GM19023 (cell line): Measurements from ENCODE around the gene EXOC3L4.

Experiments used
- ATAC-seq: cut with Tn5 transposase; IDR thresholded peaks from one replicate; pipeline ENCODE4 v1.9.1; 2021; ENCODE audit warnings: mild to moderate bottlenecking, moderate library complexity; ENCODE audit not compliant: unreplicated experiment

Gene EXOC3L4

DNA sequence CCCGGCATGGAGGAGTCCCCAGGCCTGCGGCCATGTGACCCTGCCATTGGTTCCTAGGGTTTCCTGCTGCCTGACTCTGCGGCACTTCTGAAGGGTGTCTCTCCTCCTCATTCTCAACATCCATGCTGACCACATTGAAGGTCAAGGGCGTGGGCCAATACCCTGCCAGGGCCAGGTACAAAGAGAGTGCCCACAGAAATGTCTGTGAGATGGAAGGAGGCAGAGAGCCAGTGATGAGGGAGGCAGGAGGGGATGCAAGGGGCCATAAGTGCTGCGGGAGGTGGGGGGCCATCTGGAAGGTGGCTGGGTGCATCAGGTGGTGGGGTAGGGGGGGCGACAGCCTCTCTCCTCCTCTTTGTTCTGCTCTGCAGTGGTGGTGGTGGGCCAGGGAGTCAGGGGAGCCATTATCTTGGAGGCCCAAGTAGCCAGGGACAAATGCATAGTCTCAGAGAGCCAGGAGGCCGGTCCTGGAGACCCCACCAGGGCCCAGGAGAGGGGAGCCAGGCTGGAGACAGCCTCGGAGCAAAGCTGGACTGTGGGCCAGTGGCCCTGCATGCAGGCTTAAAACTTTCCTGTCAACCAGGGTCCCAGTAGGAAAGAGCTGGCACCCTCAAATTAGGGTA lies 24.2 kb upstream of the EXOC3L4 start:
- ATAC-seq = no peak

DNA sequence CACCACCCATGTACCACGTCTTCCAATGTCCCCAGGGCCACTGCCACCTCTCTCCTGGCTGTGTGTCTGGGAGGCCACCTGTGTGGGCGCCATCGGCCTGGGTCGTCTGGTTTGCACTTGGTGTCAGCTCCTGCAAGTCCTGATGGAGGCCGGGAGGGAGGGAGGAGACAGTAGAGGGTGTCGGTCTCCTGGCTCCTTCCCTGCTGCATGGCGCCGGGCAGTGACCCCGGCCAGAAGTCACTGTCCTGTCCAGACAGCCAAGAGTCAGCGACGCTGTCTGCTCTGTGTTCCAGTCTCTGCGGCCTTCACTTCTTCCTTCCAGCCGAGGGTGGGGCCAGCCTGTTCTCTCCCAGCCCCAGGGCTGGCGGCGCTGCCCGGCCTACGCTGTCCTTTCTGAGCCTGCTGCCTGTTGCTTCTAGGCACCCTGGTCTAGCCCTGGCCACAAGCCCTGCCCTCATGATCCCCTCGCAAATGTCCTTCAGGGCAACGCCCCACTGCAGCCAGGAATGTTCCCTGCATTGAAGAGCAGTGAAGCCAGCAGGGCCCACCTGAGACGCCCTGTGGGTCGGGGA lies 23.5 kb upstream of the EXOC3L4 start:
- no peak for ATAC-seq

DNA sequence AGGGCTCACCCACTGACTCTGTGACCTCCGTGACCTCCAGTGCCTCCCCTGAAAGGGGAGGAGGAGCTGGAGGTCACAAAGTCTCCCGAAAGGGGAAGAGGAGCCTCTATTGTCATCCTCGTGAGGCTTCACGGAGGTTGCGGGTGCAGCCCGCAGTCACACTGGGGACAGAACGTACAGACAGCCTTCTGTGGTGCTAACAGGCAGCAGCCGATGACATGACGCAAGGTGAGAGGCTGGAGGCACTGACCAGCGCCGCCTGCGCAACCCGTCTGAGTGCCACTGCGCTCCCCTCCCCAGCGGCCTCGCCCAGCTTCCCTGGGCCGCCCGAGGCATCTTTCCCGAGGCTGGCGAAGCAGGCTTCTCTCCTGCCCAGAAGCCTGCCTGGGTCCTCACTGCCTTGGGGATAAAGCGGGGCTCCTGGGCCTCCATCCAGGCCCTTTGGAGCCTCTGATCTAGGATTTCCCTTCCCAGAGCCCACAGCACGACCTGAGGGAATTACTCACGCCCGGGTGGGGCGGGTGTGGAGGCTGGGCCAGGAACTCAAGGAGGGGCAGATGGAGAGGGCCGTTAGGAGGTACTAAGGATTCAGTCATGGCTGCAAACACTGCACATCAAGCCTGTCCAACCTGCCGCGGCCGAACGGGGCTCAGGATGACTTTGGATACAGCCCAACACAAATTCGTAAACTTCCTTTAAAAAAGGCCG lies 22.8 kb upstream of the EXOC3L4 start:
- ATAC-seq = no peak

DNA sequence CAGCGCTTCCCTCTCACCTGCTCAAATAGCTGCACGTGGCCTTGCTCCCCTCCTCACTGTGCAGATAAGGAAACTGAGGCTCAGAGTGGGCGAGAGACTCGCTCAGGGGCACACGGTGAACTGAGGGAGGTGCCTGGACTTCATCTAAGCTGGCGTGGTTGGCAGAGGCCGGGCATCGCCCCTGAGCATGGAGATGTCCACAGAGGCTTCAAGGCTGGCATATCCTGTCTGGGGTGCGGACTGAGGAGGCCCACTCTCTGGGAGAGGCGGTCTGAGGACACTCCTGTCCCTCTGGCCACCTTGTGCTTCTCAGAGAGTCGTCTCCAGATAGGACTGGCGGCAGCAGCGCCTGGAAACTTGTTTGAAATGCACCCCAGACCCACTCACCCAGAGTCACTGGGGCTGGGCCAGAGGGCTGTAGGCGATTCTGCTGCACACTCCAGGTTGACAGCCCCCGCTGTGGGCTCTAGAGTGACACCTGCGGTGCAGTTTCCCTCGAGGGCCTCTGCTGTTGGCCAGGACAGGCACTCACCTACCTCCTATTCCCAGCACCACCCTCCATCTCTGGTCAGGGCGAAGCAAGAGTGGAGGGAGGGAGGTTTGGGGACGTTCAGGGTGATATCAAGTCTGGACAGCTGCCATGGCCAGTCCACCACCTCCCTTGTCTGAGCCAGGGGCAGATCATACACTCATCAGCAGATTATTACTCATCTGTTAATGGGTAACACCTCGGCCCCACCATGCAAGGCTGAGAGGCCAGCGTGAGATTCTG lies 21.7 kb upstream of the EXOC3L4 start:
- ATAC-seq = no peak

DNA sequence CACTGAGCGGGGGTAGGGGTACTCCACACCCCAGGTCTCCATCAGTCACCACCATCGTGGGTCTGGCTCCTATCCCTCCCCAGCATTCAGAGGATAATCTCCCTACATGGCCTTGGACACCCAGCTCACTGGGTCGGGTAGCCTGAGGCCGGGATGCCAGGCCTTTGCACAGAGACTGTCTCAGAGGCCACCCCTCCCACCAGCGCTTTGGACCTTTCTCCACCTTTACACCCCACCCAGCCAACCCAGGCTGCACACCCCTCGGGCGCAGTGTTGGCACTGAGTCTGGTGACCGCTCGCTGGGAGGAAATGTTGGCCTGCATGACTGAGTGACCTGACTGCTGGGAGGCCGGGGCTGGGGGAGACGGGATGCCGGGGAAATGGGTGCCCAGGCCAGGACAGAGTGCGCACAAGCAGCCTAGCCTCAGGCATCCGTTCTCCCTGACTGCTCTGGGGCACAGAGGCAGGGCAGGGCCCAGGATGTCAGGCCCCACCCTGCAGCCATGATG lies 21.1 kb upstream of the EXOC3L4 start:
- ATAC-seq = no peak

DNA sequence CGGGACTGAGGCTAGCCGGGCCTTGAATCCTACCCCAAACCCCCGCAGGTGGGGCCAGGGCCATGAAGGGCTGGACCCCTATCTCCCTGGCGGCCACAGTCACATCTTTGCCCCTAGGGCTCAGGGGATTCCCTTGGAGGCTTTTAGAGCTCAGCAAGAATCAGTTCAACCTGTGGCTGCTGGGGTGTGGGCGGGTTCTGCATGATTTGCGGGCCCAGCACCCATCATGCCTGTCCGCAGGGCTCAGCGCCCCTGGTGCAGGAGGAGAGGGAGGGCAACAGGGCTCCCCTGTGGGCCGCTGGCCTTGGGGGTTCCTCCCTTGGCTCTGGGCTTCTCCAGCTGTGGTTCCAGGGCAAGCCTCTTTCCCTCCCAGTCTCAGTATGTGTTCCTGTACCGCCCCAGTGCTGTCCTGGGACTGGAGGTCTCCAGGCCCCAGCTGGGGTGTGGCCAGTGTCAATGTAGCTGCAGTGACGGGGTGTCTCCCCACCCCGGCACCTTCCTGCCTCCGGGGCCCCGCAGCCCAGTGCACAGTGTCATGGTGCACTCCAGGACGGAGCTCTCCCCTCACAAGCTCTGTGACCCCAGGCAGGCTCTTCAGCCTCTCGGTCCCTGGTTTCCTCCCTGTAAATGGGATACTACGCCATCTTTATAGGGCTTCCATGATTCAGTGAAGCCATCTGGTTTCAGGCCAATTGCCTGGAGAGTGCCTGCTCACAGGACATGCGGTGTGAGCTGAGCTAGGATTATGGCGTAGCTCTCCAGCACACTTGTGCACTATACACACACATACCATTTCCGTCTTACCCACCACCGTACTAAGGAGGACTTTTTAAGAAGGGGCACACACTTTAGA lies 20.4 kb upstream of the EXOC3L4 start:
- no peak for ATAC-seq

DNA sequence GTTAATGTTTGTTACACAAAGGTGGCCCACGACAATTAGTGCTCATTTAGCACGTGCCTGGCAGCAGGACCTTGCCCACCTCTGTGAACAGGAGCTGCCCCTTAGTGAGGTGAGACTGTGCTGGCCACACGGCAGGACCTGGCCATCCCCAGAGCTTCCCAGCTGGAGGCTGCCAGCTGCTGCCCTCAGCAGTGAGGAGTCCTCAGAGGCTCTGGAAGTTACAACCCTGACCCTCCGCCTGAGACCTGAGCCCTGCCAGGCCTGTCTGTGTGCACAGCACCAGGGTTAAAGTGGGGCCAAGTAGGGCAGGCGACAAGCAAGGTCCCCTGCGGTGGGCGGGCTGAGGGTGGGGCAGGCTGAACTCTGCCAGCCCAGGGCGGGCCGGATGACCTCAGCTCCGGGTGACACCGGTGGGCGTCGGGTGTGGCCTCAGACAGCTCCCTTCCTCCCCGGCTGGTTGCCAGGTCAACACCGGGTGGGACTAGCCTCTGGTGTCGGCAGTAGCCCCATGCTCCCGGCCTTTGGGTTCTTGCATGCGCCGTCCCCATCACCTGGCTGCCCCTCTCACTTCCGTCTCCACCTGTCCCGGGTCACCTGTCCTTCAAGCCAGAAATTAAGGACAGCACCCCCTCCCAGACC lies 19.7 kb upstream of the EXOC3L4 start:
- ATAC-seq = no peak

DNA sequence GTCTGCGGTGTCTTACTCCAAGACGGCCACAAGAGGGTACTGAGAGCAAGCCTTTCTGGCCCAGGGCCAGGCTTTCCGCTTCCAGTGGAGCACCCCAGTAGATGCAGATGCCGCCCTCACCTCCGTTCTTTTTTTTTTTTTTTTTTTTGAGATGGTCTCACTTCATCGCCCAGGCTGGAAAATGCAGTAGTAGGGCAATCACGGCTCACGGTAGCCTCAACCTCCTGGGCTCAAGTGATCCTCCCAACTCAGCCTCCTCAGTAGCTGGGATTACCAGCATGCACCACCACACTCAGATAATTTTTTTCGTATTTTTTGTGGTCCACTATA lies 16.1 kb upstream of the EXOC3L4 start:
- ATAC-seq = no peak

DNA sequence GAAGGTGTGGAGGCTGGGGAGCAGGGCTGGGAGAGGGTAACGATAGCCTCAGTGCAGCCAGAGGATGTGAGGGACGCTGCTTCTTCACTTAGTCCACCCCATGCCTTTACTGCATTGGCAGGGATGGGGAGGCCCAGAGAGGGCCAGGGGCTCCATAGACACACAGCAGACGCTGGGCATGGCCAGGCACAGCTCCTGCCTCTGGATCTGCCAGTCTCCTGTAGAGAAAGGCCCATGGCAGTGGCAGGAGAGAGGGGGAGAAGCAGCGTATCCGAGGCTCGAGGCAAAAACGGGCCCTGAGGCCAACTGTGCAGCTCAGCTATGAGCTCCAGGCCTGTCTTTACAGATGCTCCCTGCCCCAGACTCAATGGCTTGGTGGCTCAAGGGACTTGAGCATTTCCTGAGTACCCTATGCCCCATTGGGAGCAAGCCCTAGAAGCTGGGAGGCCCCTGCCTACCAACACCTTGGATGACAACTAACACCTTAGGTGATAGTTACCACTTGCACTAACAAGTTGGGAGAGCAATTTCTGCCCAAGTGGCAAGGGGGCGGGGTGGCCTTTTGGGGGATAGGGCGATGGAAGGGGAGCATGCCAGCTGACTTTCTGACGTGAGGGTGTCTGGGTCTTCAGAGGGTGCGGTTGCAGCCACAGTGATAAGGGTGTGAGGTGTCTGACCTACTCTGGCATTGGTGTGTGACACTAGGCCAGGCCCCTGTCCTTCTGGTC lies 15.5 kb upstream of the EXOC3L4 start:
- ATAC-seq = no peak

DNA sequence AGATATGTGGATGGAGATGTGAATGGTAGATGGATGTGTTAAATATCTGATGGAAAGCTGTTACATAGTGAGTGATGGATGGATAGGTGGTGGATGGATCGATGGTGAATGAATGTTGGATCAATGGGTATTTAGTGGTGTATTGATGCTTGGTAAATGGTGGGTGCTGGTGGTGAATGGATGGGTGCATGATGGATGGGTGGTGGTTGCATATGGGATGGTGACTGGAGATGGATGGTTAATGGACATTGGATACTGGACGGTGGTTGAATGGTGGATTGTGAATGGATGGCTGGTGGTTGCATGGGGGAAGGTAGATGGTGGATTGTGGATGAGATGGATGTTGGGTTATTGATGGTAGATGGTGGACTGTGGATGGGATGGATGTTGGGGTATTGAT lies 12.6 kb upstream of the EXOC3L4 start:
- ATAC-seq = no peak

DNA sequence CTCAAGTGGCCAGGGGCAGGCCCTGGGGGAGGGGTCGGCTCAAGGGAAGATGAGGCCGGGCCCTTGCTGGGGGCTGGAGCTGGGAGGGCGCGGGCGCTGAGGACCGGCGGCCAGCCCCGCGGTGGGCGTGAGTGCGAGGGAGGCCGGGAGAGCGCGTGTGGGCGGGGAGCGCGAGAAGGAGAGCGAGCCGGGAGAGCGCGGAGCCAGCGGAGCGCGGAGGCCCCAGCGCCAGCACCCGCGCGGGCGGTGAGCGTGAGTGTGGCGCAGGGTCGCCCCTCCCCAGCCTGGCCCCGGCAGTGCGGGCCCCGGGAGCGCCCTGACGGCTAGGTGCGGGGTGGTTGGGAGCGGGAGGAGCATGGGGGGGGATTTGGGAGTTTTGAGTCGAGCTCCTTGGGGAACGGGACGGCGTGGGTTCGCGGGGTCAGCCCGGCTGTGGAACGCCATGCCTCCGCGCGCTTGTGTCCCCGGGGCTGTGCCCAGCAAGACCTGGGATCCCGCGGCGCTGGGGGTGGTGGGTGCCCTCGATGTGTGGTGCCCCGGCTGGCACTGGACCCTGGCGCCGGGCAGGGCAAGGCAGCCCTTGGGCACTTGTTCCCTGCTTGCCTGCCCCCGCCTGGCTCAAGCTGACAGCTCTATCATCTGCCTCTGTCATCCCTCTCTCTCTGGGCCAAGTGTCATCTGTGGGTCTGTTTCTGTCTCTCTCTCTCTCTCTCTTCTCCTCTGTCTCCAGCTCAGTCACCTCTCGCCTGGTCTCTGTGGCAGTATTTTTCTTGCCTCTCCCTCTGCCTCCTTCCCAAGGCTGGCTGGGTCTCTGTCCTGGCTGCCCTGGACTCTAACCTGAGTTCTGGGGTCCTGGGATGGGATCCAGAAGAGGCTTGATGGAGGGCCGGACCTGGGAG lies 10.3 kb upstream of the EXOC3L4 start, which contains the start of gene LBHD2:
Gene LBHD2, plus strand, starts transcription at position 190 of the 899 bp plus-strand sequence. CDS start 1,803 bp downstream, outside the sequence.
- ATAC-seq = no peak

DNA sequence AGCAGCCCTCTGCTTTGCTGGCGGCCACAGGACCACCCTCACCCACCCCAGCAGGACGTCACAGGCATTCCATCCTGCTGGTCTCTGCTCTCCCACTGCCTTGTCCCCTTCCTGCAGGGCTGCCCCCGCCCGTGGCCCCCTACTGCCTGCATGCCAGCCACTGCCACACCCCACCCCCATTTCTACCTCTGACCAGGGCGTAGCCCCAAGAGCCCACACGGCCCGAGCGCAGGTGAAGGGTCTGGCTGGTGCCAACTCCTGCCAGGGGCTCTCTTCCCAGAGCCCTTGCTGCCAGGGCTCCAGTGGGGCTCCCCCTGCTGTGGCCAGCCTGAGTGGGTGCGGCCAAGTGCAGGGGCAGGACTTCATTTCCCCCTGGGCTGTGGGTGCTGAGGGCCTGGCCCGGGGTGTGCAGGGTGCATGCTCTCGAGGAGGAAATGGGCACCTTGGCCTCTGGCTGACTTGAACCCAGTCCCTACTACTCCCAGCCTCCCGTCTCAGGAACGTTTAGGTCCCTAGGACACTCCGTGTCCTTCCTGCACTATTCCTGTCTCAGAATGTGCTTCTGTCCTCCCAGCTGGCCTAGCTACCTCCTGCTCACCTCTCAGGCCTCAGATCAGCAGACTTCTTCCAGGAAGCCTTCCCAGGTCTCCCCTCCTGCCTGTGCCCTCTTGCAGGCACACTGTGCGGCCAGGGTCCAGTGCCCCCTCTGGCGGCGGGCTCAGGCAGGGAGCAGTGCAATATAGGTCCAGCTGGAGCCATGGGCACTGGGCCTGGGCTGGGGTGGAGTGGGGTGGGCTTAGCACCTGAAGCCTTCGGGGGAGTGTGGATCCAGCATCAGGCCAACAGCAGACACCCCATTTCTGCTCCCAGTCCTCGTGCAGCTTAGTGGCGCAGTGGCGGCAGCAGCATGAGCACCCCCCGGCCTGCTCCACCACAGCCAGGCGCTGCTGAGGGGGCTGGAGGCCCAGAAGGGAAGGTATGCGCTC lies 9.1 kb upstream of the EXOC3L4 start:
- ATAC-seq = no peak

DNA sequence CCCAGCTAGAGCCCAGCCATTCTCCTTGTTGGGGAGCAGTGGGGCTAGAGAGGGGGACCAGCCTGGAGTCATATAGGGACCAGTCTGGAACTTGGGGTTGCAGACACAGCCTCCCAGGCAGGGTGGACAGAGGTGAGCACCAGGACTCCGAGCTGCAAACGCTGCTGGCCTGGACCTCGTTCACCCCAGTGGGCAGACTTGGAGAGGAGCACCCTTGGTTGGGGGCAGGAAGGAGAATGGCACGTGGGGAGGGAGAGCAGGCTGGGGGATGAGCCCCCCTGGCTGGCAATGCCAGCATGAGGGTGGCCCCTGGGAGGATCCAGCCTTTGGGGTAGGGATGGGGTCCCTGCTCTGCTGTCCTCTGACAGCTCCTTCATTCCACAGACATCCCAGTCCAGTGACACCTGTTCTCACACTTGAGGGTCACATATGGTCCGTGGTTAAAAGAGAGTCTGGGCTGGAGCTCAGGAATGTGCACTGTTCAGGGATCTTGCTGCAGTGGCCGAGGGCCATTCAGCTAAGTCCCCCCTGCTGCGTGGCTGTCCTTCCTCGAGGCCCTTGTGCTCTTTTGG lies 7.7 kb upstream of the EXOC3L4 start:
- ATAC-seq = no peak

DNA sequence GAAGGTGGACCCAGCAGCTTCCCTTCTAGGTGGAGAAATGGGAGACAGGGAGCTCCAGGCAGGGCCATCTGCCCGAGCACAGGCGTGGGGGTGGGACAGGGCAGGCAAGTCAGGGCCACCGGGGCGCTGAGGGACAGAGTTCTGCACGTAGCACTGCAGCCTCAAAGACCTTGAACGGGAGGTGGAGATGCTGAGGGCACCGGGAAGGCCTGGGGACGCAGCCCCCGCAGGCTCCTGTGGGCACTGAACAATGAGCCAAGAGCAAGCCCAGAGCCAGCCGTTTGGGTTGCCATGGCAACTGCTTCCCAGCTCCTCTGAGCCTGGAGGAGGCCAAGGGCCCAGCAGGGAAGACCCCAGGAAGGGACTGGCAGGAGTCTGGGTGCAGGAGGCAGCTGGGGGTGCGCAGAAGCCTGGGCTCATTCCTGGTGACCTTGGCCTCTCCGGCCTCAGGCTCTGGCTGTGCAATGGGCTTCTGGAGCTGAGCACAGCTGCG lies 7.1 kb upstream of the EXOC3L4 start:
- ATAC-seq = no peak

DNA sequence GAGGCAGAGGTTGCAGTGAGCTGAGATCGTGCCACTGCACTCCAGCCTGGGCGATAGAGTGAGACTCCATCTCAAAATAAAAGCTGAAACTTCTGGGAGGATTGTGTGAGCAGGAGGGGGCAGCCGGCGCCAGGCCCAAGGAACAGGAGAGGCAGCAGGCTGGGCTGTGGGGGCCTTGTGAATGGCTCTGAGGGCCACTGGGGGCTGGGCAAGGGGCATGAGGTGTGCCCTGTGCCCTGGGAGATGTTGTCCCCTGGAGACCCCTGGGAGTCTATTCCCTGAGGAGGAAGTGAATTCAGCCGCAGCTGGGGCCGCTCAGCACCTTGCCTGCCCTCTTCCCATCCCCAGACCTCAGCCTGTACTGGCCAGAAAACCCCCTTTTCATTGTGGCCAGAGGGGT lies 5.6 kb upstream of the EXOC3L4 start:
- ATAC-seq = no peak

DNA sequence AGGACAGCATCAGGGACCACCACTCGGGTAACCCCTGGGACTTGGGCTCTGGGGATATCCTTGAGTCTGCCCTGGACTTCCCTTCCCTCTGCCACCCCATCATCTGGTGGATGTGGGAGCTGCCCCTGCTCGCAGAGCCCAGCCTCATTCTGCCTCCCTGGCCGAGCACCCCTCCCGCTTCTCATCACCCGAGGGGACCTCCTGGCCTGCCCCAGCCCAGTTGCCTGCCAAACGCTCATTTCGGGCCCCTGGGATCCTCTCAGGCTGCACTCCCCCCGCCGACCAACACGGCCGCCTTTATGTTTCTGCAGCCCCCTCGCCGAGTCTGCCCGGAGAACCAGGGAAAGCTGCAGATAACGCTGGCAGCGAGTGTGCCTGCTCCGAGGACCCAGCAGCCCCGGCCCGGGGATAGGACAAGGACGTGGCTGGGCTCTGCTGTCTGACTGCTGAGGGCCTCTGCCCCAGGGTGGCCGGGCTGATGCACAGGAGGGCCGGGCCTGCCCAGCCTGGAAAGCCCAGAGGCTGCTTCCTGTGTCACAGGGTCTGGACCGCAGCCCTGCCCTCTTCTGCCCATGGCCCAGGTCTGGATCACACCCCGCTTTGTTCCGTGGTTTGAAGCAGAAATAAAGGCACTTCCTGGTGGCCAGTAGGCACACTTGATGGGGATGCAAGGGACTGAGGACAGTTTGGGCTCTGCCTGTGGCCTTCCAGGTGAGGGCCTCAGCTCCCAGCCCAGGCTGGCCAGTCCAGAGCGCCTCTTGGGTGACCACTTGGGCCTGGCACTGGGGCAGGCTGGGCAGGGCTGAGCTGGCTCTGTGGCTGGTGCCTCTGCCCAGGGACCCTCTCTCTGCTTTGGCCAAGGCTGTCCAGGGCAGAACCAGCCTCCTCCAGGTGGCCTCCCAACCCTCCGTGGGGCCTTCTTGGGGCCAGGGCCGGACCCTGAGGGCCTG lies 4.9 kb upstream of the EXOC3L4 start:
- no peak for ATAC-seq
